NCI-H2107 (cell line): ENCODE data around the gene HSPB9.
"Not testable (repeated sequence)": the region's sequence is repeated elsewhere in the genome, so short reads cannot be mapped to it uniquely, and the experiment has no call there.

ENCODE experiments used
- DNase-seq: peaks from one replicate; lab custom pipeline; 2025; lab: John Stamatoyannopoulos, UW

Gene HSPB9

DNA sequence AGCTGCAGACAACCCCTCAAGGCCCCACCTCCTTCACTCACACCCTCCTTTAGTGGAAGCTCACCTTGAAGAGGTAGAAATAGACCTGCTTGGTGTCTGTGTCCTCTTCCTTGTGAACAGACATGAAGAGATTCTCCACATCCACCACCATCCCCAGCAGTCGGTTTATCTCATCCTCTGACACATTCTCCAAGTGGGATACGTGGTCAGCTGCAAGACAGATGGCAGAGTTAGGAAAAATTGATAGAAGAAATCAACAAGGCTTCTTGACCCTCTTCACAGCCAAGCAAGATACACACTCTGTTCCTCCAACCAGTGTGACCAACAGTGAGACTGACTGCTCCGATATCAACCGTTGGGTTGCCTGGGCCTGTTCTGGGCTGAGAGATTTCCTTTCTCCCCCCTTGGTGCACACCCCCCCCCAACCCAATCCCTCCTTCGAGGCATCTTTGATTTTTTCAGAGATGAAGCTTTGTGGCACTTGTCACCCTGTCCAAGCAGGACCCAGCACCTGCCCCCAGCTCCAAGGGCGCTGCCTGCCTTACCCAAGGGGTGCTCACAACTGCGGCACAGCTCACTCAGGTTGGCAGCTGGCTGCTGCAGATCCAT lies 2.3 kb upstream of the HSPB9 start:
- no peak for DNase-seq

DNA sequence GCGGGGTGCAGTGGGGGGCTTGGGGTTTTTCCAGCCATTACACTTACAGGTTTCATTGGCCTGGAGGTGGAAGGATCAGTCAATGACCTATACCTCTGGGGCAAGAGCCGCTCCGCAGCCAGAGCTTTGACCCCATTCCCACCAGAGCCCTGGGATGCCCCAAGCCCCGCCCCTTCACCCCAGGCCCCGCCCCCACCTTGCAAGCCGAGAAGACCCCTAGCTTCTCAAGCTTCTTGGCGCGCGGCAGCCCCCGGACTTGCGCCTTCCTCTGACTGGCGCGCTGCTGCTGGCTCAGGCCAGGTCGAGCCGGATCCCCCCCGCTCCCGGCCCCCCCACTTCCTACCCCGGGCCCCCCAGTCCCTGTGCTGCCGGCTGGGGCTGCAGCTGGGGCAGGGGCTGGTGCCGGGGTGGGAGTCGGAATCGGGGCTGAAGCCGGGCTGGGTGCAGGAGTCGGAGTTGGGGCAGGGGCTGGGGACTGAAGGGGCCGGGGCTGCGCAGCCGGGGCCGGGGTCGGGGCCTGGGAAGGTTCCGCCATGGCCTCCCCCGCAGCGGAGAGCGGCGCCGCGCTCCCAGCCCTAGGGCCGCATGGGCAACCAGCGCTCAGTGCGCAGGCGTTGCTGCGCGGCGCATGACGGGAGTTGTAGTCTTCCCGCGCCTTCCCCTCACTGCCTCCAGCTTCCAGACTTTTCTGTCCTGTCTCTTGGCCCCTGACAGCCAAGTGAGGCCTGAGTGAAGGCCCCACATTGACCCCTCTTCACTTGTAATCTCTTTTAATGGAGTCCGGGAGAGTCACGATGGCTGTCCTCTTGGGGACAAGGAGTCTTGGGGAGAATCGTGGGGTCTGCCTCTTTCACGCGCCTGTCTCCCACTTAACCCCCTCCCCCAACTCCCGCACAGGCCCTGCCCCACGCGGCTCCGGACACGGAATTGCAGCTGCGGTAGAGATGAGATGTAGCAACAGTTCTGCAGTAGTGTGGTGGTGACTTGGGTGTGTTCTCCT lies 1.5 kb upstream of the HSPB9 start, which contains the start of gene KAT2A:
Gene KAT2A (minus strand): TSS at position 598 of the 1,000 bp plus-strand sequence. CDS start 63 bp downstream, at position 535.
- peak; percentile 71 for DNase-seq

DNA sequence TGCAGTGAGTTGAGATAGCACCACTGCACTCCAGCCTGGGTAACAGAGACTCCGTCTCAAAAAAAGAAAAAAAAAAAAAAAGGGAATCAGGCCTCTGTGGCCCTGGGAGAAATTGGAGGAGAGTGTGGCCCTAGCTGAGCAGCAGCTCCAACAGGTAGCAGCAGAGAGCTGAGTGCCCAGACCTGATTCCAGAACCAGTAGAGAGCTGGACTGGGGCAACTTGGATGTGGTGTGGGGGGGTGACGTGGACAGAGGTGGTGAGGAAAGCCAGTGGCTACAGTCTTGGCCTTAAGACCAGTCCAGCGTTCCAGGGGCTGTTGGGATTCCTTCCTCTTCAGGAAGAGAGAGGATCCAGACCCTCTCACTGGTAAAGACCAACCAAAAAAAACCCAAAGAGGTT lies 1.7 kb downstream of the HSPB9 start:
- no peak for DNase-seq

DNA sequence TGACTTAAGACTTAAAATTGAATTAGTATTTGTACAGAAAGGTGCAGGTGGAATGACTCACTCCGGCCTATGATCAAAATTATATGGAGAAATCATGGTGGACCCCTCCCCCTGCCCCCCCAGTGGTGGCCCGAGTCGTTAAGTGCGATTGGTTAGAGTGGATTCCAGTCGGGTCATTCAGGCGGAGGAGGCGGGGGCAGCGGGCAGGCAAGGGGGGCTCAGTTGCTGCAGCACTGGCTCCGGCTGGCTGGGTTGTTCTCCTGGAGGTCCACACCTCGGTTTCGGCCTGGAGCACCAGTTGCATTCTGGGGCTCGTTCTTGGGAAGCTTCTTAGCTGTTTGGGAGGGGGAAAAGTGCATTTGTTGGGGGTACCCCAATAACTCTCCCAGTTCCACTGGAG lies 3.0 kb downstream of the HSPB9 start:
- DNase-seq, result no peak

DNA sequence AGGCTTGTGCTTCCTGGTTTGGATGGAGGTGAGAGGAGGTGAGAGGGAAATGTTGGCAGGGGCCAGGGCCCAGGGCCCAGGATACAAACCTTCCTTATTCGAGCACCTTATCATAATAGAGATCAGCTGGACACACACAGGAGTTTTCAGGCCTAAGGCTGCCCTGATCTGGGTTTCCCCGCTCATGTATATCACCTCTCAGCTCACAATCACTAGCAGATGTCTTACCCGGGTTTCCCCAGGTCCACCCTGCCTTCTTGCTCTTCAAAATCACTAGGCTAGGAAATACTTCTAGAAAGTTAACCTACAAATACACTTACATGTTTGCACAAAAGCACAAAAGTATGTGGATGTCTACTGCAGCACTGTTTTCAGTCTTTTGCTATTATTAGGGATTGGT lies 4.2 kb downstream of the HSPB9 start:
- no peak for DNase-seq

DNA sequence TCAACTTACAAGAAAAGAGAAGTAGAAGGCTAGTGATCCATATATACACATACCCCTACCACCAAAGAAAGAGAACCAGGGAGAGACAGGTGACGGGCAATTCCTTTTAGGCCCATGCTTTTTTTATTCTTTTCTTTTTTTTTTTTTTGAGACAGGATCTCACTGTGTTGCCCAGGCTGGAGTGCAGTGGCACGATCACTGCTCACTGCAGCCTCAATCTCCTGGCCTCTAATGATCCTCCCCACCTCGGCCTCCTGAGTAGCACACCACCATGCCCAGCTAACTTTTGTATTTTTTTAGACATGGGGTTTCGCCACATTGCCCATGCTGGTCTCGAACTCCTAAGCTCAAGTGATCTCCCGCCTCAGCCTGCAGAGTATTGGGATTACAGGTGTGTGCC lies 4.8 kb downstream of the HSPB9 start:
- no peak for DNase-seq

DNA sequence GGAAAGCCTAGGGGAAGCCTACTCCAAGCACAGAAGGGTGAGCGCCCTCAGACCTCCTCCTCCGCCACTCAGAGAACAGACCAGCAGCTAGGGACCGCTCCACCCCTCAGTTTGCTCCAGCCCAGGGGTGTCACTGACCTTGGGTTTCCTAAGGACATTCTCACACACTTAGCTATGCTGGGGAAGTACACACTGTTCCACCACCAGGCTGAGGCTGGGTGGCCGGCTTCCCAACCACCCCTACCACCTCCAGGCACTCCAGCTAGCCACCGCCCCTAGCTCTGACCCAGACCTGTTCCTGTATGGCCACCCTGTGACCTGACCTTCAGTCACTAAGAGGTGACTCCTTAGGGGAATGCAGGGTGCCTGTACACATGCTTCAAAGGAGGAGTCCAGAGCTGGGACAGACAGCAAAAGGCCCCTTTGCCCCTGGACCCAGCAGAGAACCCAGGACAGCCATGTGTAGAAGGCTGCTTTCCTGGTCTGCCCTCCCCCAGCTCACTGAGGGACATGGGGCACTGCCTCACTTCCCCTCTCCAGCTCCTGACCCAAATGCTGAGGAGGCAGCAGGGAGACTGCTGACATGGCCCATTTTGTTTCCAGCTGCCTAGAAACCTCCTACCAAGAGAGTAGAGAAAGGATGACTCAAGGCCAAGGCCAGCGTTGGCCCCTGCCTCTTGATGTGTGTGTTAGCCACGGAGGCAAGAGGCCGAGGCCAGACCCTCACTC lies 6.7 kb downstream of the HSPB9 start:
- DNase-seq, result no peak

DNA sequence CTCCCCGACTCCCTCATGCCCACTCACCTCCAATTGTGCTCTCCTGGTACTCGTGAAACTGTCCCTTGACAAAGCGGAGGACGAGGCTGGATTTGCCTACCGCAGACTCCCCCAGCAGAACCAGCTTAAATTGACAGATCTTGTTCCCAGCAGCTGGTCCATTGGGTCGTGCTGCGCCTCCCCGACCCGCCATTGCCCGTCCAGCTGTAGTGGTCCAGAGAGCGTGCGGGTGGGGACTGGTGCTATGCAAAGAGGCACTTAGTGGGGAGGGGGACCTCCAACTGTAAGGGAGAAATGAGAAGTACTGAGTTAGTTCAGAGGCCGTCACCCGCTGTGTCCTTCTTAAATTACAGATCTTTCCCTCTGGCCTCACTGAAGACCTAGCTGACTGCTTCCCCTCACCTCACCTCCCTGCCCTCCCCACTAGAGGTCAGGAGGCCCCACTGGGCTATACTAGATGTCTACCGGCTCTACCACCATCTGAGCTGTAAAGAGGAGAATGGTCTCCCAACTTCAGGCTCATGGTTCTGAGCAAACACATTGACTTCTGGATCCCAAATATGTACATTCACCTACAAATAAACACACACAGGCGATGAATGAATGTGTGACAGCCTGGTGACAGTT lies 7.8 kb downstream of the HSPB9 start:
- DNase-seq, result no peak

DNA sequence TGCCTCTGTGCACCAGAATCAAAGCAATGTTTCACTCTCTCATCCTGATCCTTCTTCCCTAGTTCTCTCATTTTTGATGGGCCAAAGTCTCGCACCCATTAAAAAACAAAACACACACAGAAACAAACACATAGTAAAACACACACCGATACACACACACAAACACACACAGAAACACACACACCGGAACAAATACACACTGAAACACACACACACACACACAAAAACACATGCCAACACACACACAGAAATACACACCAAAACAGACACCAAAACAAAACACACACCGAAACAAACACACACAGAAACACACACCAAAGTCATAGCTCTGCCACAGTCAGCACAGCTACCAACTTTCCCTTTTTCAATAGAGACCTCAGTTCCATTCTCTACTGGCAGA lies 8.6 kb downstream of the HSPB9 start:
- no peak for DNase-seq

DNA sequence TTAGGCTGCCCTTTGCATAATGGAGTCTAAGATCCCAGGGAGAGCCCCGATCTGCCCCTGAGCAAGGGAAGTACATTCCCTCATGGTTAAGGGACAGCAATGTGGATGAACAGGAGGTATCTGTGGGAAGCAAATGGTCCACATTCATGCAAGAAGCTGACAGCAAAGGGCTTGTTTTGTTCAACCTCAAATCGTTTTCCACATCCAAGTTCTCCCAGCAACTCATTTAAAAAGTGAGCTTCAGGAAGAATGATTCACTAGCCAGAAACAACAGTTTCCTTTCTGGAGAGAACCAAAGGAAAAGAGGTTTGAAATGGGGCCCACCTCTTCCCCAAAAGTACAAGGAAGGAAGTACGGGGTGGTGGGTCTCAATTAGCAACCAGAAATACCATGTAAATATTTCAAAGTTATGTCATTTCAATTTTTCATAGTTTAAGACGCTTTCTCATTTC lies 9.4 kb downstream of the HSPB9 start:
- no peak for DNase-seq

DNA sequence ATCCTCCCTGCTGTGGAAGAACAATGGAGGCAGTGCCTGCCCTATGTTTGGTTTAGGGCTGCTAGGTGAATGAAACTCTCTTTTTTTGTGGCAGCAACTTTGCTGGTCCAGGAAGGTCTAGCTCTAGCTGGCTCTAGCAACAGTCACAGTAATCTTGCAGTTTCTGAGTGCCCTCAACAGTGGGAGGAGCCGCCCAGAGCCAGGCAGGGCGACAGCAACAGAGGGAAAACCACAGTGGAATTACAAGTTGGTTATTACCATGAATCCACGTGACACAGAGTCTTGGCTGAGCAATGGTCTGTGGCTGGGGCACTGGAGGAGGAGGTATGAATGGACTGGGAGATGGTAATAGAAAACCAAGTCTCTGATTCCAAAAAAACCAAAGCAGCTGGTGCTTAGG lies 10.3 kb downstream of the HSPB9 start:
- peak; percentile 61 for DNase-seq

DNA sequence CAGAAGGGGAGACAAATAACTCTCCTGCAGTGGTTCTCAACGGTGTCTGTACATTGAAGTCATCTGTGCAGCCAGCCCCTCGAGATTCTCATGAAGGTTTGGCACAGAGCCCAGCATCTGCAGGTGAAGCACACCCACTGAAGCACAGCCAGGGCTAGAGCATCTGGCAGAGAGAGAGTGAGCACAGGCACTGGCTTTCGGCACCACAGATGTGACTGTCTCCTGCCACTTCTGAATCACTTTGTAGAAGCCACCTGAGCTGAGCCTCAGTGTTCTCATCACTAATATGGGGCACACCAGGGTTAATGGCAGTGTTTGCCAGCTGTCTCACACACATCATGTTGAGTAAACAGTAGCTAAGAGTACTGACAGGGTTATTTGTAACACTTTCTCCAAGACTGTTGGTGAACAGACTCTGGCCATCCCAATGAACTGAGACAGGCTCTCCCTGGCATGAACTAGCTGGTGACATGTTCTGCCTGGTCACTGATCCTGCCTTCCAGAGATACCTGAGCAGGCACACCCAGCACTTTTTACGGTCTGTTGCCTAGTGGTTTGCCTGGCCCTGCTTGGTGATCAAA lies 10.9 kb downstream of the HSPB9 start:
- DNase-seq, result peak; percentile 70

DNA sequence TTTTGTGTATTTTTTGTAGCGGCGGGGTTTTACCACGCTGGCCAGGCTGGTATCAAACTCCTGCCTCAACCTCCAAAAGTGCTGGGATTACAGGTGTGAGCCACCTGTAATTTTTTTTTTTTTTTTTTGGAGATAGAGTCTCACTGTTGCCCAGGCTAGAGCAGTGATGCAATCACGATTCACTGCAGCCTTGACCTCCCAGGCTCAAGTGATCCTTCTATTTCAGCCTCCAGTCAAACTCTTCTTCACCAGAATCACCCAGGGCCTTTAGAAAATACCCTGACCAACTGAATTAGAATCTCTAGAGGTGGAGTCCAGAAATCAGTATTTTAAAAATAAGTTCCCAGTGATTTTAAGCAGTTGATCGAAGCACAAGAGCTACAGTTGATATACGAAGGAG lies 12.5 kb downstream of the HSPB9 start:
- DNase-seq, result no peak

DNA sequence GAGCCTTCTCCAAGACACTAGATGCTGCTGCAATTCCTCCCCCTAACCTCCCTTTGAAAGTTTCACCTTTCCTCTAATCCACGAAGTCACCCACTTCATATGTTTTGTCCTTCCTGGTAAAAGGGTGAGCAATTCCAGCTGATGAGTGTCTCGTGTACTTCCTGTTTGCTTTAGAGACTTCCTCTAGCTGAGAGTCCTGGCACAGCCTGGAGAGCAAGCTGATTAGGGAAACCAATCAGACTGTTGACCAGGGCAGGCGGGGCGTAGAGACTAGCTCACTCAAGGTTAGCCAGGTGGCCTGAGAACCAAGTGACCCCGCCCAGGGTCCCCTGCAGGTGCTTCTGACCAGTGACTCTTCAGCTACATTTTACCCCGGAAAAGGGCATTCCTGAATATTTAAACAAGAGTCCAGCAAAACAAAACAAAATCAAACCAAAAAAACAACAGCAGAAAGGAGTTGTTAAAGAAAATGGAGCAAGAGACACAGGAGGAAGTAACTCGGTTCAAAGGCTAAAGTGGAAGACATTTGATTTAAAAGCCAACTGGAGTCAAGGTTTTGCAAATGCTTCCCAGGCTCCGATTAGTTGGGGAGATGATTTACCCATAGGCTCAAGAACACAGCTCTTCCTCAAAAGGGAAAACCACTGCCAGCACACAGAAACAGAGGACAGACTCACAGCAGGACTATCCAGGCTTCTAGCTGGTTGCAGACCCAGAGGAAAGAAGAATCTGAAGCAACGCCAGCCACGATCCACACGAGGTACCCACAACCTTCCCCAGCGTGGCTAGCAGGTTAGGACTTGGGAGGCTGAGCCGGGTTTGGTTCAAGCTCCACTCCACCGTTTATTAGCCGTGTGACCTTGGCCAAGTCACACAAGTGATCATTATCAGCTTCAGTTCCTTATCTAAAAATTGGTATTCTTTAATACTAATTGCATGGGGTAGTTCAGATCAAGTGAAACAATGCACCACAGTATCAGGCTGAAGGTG lies 13.4 kb downstream of the HSPB9 start:
- no peak for DNase-seq

DNA sequence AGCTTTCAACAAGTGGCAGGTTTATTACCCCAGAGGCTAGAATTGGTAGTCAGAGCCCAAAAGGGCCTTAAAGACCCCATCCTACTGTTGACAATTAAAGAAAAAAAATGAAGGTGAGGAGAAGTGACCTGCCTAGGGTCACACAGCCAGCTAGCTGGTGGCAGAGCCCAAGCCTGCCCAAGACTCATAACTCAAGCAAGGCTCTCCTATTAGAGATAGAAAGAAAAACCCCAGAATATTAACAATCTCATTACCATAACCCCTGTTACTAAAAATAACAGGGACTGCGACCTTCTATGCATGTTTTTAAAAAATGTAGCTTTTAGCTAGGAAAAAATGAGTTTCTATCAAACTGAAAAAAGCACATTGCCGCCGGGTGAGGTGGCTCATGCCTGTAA lies 14.0 kb downstream of the HSPB9 start:
- no peak for DNase-seq

DNA sequence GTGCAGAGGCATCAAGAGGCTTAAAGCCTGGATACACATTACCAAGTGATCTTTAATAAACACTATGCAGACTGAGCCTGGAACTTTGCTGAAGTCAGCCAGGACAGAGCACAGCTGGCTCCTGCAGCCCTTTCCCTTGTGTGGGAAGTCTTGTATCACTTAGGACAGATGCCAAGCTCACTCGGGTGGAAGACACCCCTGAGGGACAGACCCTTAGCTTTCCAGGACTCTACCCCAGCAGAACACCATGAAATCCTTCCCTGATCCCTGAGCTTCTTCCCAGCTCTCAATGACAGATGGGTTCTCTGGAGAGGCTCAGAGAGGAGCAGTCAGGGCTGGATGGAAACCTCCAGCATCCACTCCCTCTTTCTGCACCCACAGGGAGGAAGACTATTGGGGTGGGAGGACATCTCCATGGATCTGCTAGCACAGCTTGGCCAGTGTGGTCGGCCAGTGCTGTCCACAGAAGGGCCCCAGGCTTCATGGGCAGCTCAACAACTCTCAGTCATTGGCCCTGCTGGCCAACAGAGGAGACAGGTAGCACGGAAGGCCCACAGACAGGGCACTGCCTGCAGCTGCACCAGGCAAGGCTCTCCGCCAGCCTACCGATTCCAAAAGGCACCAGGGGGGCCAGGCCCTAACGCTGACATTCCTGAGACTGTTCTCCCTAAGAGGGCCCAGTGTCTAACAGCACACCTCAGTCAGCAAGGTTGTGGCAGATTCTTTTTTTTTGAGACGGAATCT lies 16.3 kb downstream of the HSPB9 start:
- DNase-seq, result no peak

DNA sequence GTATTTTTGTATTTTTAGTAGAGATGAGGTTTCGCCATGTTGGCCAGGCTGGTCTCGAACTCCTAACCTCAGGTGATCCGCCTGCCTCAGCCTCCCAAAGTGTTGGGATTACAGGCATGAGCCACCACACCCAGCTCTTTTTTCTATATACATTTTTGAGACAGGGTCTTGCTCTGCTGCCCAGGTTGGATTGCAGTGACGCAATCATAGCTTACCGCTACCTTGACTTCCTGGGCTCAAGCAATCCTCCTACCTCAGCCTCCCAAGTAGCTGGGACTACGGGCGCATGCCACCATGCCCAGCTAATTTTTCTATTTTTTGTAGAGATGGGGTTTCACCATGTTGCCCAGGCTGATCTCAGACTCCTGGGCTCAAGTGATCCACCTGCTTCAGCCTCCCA lies 18.1 kb downstream of the HSPB9 start:
- not testable (repeated sequence) for DNase-seq

DNA sequence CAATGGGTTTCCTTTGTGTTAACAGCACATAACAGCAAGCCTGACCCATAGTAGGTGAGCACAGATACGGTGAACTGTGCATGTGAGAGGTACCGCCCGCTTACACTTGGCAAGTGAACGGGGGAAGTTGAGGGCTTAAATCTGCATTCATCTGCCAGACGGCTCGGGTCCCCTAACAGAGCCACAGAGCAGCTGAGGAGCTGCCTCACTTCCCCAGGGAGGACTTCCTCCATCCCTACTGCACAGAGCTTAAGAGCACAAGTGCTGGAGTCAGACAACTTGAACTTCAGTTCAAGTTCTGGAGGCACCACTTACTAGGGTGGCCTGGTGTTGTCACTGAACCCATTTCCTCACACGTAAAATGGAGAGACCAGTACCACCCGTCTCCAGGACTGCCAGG lies 18.8 kb downstream of the HSPB9 start:
- DNase-seq, result no peak

DNA sequence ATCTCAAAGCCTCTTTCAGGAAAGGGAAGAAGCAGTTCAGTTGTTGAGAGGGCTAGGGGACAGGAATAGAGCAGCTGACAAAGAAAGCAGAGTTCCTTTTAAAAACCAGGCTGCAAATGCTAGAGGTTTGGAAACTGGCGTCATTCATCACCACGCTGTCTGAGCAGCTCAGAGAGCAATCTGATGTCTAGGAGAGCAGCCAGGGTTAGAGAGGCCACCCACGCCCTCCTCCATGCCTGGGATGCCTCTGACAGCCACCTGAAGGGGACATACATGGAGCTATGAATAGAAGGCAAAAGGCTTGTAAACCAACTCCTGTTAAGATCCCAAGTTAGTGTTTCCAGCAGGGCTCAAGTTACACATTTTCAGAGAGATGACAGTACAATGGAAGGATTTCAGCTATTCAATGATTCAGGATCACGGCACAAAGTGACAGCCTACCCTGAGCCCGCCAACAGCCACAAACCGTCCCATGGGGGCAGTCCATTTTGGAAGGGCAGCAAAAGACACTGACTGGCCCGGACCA lies 19.8 kb downstream of the HSPB9 start:
- DNase-seq, result peak; percentile 26
